NCI-H82 (cell line): ENCODE data around the gene DHRS13.
"Not testable (repeated sequence)": the region's sequence is repeated elsewhere in the genome, so short reads cannot be mapped to it uniquely, and the experiment has no call there.

ENCODE experiments used
- DNase-seq: peaks from one replicate; lab custom pipeline; 2025; lab: John Stamatoyannopoulos, UW

DHRS13 gene

DNA sequence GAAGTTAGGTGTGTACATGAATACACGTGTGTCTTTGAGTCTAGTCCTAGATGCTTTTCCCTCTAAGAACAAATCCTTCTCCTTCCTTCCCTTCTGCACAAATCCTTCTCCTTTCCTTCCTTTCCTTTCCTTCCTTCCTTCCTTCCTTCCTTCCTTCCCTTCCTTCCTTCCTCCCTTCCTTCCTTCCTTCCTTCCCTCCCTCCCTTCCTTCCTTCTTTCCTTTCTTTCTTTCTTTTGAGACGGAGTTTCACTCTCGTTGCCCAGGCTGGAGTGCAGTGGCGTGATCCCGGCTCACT lies 615 bp upstream of the DHRS13 start:
- not testable (repeated sequence) for DNase-seq

DNA sequence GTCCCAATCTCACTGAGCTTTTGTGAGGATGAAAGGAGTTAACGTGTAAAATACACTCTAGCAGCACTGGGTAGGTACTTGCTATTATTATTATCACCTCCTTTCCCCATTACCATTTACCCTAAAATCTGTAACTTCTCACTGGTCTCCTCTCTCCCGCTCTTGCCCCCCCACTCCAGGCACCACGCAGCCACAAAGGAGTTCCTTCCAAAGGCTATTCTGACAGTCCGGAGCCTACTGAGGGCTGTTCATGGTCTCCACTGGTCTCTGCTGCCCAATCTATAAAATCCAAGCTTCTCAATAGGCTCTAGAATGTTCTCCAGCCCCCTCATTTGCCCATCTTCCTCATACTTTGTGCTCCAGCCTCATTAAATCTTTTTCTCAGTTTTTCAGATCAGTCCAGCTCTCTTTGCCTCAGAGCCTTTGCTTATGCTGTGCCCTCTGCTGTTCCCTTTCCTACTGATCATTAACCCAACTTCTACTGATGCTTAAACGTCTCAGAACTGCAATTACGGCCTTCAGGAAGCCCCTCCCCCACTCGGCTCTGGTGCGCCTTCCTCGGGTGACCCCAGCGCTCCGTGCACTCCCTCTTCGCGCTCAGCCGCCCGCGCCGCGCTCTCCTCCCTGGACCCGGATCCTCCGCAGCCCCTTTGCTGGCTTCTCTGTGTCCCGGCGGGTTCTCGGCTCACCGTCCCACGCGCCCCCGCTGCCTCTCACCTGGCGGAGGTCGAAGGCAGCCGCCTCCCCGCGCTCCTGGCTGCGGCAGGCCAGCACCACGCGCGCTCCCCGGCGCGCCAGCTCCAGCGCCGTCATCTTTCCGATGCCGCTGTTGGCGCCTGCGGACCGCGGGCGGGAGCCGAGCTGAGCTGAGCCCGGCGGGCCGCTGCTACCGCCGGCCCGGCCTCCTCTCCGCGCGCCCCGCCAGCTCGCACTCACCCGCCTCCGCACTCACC lies 737 bp downstream of the DHRS13 start:
- peak; percentile 80 for DNase-seq

DNA sequence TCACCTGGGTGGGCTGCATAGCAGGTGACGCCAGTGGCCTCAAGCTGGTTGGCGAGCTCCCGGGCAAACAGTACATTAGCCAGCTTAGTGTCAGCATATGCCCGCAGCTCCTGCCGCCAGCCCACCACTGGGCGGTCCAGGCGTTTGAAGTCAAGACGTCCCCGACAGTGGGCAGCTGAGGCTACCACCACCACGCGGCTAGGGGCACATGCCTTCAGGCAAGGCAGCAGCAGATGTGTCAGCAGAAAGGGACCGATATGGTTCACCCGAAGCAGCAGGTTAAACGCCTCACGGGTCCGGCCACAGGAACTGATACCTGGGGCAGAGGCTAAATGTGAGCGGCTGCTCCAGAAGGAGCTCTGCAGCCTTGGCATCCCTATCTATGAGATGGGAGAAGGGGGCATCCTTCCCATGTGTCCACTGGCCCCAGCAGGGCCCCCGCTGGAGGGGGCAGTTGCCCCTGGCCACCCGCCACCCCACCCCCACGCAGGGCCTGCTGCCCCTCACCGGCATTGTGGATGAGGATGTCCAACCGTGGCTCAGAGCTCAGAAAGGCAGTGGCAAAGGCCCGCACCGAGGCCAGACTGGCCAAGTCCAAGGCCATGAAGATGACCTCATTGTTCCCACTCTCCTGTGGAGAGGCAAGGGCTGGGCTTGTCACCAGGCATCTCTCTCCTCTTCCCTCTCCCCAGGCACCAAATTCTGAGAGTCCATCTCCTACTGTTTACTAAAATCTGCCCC lies 1.7 kb downstream of the DHRS13 start:
- no peak for DNase-seq

DNA sequence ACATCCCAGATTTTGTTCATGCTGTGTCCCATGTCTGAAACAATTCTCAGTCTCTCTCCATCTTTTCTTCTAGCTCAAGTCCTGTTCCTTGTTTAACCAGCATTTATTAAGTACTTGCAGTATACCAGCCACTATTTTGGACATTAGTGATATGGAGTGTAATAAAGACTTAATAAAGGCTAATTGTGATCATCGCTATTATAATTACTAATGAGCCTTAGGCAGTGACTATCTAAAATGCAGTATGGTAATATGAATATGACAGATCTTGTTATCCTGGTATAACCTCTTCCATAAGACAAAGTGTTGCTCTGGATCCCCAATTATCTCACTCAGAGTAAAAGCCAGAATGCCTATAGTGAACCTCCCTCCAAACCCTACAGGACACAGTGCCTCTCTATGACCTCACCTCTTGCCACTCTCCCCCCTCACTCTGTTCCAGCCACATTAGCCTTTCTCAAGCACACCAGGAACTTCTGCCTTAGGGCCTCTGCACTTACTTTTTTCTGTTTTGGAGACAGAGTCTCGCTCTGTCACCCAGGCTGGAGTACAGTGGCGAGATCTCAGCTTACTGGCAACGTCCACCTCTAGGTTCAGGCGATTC lies 3.6 kb downstream of the DHRS13 start:
- no peak for DNase-seq

DNA sequence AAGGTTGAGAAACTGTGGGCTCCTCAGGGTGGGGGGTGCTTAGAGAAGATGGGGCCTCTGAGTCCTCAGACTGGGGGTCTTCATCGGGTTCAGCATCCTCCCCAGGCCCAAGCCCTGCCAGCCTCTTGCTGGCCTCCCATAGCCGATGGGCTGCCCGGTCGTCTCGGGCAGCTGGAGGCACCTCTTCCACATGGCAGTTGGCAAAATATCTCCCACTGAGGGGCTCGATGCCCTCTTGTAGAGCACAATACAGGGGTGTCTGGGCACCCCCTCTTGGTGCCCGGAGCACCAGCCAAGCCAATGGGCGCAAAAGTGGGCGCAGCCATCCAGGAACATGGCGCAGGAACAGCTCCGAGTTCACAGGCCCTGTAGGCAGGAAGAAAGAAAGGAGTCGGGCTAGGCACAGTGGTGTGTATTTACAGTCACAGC lies 4.3 kb downstream of the DHRS13 start:
- DNase-seq: no peak

DNA sequence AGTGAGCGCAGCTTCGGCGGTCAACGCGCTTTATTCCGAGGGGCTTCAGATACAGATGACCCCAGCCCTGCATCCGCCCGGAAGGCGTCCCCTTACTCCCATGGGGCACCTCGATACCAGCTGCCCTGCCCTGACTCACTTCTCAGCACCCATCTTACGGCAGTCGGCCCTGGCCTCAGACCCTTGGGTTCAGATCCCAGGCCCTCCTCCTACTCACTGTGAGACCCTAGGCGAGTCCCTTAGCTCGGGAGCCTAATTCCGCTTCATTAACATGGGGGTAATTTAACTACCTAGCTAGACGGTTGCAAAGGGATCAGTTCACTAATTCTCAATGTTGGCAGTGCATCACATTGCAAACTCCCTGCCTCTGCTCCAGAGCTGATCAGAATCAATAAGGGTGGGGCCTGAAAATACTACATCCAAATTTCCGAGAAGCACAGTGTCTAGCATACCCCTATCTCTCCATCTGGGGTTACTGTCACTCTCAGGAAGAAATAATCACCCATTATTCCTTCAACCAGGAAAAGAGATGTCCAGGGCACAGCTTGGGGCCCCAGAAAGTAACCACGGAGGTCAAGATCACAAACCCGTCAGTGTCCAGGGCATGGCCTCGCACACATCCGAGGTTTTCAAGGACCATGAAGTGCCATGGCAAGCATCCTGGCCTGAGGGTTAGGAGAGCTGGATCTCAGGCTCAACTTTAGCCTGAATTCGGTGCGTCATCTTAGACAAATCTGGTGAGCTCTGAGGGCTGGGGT lies 4.9 kb downstream of the DHRS13 start:
- no peak for DNase-seq

DNA sequence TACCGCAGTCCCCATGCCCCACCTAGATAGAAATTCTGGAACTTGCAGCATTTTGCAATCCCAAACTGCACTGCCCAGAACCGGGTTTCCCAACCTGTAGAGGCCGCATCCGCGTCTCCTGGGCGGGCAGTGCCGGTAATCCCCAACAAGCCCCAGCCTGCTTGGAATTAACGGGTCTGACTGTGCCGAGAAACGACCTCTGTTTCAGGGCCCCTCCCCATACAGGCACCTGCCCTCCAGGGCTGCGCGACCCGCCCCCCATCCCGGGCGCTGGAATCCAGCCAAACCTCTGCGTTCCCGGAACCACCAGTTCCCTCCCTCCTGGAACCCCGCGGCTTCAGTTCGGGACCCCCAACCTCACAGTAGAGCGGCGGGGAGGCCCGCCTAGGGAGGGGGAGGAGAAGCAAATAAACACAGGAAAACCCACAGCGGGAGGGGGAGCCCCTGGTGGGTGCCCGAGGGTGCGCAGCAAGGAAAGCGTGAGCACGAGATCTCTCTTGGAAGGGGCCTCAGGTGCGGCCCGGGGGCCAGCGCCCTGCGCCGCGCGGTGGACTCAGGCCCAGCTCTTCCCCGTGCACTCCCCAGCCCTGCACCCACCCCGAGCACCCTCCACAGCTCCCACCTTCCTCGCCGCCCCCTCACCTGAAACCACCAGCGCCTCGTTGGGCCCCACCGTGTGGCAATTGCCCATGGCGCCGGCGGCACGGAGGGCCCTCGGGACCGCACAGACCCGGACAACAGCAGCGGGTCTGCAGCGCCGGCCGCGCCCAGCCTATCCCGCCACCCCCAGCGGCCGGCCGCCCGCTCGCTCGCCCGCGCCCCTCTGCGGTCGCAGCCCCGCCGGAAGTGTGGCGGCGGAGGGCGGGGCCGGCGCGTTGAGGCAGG lies 5.8 kb downstream of the DHRS13 start, which contains the start of gene FLOT2:
FLOT2 (minus strand) TSS at position 850 of the 885 bp plus-strand sequence; CDS start at position 691, 159 bp downstream.
- DNase-seq: peak; percentile 89

DNA sequence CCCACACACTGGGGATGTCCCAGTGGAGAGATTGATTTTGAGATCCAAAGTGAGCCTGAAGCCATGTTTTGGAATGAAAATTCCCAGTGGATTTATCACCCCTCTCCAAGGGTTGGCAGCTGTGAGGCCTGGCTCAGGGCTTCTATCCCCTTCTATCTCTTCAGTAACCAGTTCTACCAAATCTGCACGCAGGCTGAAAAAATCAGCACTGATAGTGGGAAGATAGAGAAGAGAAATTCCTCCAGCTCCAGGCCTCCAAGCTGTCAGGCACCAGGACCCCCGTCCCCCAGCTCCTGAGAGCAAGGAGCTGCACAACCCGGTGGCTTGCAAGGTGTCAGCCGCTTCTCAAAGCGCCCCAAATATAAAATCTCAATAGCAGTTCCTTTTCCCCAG lies 6.4 kb downstream of the DHRS13 start:
- DNase-seq: peak; percentile 58

DNA sequence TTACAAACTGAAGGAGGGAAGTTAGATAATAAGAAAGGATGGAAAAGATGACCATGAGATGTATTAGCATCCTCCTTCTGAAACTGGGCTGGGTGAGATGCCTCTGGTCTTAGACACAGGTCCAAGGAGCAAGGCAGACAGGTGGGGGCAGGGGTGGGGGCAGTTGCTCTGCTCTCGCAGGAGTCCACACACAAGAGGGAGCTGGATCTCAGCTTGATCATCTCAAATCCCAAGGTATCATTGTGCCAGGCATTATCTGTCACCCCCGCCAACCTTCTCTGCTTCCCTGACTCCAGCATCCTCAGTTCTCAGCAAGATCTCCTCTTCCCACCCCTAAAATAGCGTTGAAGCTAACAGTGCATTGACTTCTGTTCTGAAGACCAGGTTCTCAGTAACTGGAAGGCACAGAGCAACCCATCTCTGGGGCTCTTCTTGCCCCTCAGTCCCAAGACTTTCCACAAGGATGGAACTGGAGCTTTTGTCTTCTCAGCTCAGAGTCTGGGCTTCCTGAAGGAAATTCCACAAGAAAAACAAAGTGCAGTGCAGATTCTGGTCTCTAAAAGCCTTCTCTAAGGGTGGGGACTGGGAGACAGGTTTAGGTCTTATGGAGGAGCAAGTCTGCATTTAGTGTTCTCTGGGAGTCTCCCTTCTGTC lies 7.0 kb downstream of the DHRS13 start:
- peak; percentile 27 for DNase-seq

DNA sequence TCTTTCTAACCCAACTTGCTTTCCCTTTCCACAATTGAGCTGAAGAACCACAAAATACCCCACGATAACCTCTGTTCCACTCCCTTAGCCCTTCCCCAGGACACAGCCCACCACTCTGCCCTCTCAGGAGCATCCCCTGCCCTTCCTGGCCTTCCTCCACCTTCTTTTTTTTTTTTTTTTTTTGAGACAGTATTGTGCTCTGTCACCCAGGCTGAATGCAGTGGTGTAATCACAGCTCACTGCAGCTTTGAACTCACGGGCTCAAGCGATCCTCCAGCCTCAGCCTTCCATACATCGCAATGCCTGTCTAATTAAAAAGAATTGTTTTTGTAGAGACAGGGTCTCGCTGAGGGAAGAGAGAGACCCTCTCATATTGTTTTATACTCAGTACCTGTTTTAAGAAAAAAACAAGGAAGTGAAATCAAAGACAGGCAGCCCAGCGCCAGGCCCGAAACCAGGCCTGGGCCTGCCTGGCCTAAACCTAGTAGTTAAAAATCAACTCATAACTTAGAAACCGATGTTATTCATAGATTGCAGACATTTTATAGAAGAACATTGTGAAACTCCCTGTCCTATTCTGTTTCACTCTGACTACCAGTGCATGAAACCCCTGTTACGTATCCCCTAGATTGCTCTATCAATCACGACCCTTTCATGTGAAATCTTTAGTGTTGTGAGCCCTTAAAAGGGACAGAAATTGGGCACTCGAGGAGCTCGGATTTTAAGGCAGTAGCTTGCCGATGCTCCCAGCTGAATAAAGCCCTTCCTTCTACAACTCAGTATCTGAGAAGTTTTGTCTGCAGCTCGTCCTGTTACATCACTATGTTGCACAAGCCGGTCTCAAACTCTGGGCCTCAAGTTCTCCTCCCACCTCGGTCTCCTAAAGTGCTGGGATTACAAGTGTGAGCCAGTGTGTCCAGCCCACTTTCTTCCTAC lies 9.4 kb downstream of the DHRS13 start:
- DNase-seq: not testable (repeated sequence)

DNA sequence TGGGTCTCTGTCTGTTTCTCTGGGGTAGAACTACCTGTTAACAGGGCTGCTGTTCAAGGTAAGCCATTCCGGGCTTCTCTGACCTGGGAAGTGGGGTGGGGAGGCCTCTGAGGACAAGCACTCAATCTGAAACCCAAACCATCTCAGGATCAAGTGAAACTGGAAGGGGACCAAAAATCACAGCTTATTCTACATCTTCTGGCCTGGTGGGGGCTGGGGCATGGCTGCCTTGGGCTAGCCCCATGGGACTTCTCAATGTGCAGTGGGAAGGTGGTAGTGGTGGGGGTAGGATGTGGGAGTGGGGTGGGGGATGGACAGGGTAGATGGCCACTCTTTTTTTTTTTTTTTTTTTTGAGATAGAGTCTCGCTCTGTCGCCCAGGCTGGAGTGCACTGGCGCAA lies 10.9 kb downstream of the DHRS13 start:
- DNase-seq: no peak

DNA sequence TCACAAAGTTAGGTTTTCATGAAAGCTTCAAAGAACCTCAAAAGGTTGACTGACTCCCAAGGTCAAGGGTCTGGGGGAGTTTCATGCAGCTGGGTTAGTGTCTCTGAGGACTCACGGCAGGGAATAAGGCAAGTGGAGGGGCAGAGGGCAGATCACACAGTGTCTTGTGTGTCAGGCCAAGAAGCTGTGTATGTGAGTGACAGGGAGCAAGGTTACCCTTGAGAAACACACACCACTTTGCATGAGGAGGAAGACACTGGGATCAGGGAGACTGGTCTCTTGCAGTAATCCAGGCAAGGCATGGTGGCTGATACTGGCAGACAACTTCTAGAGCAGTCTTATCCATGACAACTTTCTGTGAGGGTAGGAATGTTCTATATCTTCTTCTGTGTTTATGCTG lies 11.7 kb downstream of the DHRS13 start:
- DNase-seq: no peak

DNA sequence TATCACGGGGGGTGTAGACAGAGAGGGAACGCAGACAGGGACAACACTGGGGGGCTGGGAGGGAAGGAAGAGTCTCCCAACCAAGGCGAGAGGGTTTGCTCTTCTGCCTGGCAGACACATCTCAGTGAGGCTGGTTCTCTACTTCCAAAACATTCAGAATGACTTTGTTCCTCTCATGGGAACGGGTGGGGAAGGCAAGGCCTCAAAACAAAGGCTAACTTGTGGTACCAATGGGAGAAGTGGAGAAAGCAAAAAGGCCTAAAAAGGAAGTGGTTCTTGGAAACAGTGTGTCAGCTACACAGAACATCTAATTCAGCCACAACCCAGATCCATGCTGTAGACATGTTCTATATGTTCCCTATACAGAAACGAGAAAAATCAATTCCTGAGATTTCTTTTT lies 12.9 kb downstream of the DHRS13 start:
- no peak for DNase-seq

DNA sequence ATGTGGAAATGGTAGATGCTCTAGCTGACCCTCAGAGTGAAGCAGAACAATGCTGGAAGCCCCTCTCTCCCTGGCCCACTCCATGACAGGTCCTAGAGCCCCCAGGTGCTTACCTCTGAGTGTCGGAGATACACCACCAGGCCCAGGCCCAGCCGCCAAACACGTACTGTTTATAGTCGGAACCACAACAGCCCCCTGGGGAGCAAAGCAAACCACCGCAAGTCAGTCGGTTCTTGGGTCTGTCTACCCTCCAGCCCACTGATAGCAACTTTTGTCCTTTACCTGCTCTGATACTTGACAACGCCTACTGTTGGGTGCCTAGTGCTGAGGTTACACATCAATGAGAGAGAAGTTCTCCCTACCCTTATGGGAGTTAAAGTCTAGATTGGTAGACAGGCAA lies 14.0 kb downstream of the DHRS13 start:
- no peak for DNase-seq

DNA sequence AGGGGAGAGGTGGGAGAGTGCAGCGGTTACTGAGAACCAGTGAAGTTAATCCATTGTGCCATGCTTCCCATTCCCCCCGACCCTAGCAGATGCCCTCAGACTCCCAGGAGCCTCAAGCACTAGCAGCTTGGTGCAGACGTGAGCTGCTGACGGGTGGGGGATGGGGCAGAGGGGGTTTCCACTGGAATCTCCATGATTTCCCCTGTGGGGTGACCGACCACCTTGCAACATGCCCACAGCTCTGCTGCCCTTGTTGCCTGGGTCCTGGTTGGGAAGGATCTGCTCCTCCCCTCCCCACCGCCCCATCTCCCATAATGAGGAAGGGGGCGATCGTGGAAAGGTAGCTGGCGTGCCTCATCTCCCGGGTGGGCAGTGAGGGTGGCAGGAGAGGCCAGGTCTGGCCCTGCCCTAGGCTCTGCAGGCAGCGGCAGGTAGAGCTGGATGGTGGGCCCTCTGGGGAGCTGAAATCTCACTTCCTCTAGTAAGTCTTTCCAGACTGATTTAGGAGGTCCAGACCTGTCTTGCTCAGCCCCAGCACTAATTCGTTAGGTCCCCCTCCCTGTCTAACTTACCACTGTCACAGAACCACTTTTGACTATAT lies 14.9 kb downstream of the DHRS13 start:
- DNase-seq: no peak

DNA sequence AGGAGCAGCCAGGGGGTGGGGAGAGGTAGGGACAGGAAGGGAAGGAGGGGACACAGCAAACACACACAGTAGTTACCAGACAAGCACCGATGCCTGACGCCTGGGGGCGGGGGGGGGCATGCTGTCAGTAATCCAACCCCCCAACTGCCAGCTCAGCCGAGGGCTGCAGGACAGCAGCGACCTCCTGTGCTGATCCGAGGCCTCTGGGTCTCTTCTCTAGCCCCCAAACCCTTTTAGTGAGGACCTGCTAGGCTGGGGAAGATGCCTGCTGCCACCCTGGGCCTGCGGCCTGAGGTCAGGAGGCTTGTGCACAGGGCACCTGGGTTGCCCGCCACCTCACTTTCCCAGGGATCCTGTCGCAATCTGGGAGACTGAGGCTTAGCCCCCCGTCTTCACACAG lies 16.9 kb downstream of the DHRS13 start:
- DNase-seq: no peak

DNA sequence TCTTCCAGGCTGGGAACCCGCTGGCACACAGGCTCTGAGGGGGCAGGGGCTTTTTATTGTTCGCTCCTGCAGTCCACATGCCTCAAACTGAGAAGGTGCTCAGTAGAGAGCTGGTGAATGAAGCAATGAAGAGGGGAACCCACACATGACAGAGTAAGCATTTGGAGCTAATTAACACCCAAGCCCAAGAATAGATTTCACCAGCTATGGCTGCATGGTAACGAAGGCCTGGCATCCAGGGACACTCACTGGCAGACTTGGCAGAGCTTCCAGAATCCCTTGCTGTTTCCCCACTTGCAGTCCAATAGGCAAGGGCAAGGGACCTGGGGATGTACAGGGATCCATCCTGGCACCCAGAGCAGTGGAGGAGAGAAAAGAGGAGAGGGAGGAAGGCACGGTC lies 17.5 kb downstream of the DHRS13 start:
- DNase-seq: no peak

DNA sequence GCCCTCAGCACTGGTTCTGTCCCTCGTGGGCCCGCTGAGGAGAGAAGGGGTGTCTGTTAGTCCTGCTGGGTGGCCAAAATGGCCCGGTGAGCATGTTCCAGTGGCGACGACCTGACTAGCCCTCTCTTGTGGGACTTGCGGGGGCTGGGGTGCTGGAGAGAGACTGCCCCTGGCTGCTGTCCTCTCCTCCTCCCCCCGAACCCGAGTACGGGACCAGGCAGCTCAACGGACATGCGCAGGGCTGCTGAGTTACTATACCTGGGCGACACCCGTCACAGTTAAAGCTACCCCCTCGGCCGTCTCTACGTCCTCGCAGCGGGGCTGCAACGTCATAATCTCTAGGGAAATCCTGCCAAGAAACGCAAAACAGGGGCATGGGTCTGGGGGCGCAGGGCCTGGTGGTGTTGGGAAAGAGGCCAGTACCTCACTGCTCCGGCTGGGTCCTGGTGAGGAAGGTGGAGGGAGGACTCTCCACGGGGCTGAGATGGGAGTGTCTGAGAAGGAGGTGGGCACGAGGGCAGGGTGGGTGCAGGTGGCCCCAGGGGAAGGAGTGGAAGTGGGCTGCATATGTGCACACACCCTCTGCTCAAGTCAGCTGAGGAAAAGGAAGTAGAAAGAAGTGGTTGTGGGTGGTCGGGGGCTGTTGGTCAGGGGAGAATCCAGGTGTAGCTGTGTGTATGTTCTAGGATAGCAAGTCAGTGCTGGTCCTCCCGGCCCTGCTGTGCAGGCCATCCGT lies 18.7 kb downstream of the DHRS13 start:
- no peak for DNase-seq
